ENCODE results near the gene HDAC4.

HDAC4 gene

DNA sequence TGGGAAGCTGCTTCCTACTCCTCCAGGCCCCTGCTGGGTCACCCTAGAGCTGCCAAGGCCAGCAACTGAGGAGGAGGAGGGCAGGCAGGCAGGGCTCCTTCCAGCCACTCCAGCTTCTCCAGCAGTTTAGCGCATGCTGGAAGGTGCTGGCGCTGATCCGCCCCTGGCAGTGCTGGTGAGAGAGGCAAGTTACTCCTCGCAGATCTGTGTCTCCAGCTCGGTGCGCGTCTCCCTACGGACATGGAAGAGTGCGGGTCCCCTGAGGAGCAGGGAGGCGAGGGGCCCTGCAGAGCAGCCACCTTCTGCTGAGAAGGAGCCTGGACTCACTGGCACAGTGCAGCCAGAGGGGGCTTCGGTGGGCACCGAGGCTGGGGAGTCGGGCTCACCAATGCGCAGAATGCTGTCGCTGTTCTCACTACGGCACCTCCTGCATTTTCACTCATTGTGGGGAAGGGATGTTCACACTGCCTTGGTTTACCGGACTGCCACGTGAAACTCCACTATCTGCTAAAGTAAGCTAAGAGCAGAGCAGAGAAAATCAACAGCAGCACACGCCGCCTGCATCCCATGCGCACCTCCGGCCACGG, 206.0 kb downstream of the HDAC4 start:
- no peak for DNase-seq

DNA sequence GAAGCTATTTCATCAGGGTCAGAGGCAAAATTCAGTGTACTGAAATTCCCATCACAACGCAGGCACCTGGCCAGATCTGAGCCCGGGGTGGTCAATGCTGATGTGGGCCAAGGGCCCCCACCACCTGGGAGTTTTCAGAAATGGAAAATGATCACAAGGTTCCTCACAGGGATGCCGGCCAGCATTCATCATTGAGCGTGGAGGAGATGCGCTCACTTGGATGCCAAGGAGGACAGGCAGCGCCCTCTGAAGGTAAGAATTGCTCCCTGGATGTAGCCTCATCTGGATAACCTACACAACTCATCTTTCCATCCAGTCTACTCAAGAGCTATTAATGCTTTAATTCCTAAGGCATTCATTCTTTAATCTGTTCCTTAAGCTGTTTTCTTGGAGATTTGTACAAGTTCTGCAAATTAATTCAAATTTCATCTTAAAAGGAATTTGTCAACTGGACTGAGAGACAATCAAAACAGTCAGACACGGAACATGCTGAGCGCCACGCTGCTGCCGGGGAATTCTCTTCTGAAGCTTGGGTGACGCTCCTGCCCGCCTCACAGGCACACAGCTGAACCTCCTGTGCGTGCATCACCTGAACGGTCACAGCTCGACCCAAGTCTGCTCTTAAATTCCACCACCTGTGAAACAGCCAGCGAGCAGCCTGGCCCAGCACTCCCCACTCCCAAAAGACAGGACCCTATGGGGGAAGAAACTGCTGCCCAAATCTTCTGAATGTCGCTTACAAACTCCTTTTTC, 206.7 kb downstream of the HDAC4 start:
- DNase-seq = no peak

DNA sequence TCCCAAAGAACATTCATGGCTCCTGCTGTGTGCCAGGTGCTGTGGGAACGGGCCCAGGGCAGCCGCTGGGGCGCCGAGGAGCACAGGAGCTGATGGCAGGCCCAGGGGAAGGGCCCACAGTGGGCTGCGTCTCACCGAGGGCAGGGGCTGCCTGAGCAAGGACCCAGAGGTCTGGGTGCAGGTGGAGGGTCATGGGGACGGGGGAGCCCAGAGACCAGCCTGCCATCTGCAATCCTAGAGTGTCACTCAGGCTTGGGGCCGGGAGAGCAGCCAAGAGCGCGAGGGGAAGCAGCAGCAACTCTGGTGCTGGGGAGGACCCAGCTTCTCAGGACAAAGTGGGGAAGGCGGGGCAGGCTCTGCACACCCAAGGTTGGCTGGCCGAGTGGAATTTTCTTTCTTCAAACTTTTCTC, 207.4 kb downstream of the HDAC4 start:
- no peak for DNase-seq

DNA sequence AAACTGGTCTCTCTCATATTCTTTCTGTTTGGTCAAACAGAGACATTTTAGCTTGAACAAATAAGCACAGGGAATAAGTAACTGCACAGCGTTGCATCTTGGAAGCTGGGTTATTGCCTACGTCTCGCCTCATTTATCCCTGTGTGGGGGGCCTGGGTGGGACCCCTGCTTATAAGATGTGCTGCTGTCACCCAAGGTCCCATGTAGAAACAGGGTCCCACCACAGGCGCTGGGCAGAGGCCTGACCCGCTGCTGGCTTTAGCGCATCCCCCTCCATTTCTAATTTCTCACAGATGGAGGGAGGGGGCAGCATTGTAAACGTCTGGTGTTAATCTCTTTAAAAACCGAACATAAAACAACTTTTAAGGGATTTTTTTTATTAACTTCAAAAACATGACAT, 207.8 kb downstream of the HDAC4 start:
- no peak for DNase-seq

GRCh38 chr2:239192456-239192855, 208.4 kb downstream of the HDAC4 start:
- no peak for DNase-seq

- no peak for DNase-seq
Observed at GRCh38 chr2:239190921-239191885, 209.6 kb downstream of the HDAC4 start.

GRCh38 chr2:239190361-239190760, 210.5 kb downstream of the HDAC4 start:
- DNase-seq = no peak

GRCh38 chr2:239189711-239190131, 211.1 kb downstream of the HDAC4 start:
- DNase-seq = no peak

- DNase-seq = no peak
Observed at GRCh38 chr2:239188536-239188935, 212.3 kb downstream of the HDAC4 start.

GRCh38 chr2:239187464-239188253, 213.2 kb downstream of the HDAC4 start:
- no peak for DNase-seq

DNA sequence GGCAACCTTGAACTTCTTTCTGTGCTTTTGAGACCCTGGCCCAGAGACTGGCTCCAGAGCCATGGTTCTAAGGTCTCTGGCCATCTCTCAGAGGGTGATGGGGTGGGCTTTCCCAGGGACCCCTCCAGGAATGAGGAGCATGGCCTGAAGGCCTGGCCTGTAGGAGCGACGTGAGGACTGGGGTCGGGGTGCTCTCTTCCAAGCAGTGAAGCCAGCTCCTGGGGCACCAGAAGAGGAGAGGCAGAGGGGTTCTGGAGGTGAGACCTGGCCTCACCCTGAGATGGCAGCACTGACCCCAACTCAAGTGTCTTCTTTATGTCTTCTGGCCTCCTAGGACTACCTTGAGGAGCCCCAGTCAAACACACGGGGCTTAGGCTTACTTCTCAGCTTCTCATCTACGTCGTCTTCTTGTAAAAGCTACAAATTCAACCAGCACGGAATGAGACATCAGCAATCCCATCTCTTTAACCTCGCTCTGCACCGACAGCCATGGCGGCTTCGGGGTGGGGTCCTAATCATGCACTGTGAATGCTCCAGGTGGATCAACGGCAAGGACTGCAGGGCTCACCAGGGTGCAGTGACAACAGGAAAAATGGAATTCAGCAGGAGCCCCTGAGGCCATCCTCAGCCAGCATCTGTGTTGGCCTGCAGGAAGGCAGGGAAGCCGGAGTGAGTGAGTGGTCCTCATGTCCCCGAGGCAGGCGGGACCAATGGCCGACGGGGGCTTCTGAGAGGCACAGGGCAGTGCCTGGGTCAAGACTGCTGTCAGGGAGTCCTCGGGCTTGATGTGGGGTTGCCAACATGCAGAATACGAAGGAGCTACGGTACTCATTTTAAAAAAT, 214.1 kb downstream of the HDAC4 start:
- no peak for DNase-seq

DNA sequence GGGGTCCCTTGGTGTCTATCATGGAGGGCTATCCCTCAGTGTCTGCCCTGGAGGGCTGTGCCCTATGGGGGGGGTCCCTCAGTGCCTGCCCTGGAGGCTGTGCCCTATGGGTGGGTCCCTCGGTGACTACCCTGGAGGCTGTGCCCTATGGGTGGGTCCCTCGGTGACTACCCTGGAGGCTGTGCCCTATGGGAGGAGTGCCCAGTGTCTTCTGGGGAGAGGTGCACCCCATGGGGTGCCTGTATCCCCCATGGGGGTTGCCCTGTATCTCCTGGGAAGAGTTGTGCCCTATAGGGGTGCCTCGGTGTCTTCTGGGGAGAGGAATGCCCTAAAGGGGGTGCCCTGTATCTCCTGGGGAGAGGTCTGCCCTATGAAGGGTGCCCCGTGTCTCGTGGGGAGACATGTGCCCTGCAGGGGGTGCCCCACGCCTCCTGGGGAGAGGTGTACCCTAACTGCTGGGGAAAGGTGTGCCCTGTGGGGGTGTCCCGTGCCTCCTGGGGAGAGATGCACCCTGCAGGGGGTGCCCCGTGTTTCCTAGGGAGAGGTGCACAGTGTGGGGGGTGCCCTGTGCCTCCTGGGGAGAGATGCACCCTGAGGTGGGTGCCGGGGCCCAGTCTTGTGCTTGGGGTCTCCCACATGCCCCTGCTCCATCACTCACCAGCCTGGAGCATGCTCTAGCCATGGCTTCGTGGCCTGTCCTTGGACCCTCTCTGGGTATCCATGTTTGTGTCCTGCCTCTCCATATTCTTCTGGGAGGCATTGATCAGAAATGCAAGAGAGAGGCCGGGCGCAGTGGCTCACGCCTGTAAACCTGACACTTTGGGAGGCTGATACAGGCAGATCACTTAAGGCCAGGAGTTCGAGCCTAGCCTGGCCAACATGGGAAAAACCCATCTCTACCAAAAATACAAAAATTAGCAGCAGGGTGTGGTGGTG, 215.6 kb downstream of the HDAC4 start:
- DNase-seq = no peak

DNA sequence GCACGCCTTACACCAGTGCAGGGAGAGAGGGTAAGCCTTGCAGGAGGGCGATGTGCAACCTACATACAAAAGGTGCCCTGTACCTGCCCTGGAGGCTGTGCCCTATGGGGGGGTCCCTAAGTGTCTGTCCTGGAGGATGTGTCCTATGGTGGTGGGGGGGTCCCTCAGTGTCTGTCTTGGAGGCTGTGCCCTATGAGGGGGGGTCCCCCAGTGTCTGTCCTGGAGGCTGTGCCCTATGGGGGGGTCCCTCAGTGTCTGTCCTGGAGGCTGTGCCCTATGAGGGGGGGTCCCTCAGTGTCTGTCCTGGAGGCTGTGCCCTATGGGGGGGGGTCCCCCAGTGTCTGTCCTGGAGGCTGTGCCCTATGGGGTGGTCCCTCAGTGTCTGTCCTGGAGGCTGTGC, 216.6 kb downstream of the HDAC4 start:
- DNase-seq = no peak

GRCh38 chr2:239182981-239183791, 217.6 kb downstream of the HDAC4 start:
- DNase-seq = no peak

DNA sequence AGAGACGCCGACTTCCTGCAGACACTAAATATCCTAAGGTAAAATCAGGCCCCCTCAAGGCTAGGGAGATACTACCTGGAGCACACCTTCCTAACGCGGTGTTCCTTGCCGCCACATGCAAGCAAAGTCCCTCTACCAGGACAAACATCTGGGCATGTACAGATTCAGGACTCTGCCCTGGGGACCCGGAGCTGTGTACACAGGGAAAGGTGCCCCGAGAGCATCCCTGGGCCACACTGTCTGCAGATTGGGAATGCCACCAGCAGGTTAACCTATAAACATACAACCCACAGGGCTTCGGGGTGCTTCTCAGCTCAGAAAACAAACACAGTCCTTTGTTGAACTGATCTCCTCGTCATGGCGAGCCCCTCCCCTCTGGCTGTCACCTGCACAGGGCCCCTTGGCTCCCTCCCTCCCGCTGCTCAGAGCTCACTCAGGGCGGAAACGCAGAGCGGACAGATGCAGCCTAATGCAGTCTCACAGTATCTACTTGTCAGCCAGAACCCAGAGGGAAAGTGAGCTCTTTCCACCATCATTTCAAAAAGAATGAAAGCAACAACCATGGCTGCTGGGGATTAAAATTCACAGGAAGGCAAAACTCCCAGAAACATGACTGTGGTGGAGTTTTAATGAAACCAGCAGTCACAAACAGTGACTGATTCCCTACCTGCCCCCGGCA, 218.8 kb downstream of the HDAC4 start:
- no peak for DNase-seq

DNA sequence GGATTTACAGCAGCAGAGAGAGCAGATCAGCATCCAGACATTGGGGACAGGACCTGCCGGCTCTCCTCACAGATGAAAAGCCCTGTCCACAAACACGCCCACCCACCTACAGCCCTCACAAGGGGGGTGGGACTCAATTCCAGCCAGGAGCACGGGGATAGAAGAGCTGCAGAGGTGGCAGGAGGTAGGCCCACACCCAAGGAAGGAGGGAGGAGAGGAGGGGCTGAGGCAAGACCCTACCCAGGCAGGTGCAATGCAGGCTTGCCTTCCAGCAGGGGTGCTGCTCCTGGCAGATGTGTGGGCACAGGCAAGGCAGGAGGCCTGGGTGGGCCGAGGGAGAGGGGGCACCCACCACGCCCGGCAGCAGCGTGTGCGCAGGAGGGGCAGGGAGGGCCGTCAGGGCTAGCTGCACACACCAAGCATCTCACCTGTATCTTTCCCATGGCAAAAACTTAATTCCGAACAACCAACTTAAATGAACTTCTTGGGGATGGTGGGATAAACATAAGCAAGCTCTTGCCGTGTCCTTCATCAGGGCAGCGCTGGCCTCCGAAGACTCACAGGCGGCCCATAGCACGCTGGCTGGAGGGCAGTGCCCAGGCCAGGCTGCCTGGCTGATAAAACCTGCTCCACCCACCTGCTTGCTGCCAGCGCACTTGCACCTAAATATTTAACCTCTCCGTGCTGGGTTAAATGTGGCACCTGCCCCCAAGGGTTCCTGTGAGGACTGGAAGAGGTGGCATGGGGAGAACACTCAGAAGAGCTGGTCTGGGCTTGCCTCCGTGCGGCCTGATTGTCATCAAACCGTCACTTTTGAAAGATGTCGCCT, 219.5 kb downstream of the HDAC4 start:
- DNase-seq = no peak

DNA sequence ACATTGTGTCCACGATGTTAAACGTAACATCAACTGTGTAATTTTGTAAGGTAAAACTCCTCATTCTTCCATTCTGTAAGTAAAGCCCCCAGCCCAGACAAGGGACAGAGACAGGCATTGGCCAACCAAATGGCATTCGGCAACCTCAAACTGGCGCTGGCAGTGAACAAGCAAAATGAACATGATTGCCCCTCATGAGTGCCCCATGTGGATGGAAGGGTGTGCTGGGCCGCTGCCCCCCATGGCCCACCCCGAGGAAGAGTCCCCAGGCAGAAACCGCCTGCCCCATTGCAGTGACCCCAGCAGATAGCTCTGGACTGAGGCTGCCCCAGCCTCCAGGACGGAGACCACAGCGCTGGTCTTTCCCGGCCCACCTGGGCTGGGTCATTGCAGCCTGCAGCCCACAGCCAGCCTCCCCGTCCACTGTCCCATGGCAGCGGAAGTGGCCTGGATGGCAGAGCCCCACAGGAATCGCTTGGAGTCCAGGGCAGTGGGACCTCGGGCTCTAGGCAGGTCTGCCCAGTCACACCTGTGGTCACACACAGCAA, 220.2 kb downstream of the HDAC4 start:
- DNase-seq = no peak

- no peak for DNase-seq
Observed at GRCh38 chr2:239179851-239180371, 220.9 kb downstream of the HDAC4 start.
